ENCODE measurements around the gene PLCZ1. TPM values are rescaled to one million over a fixed set of nuclear protein-coding genes. Genes with fewer than 3 reads are reported as not detected.

The PLCZ1 gene
- total and polyA plus RNA-seq, 5 donors from 2014 or later: not detected

GRCh38 chr12:18646286-18646890 lies 91.4 kb downstream of the PLCZ1 start:
- Histone ChIP-seq H3K4me1 (ENCODE audit: control insufficient read depth, insufficient read depth, low read length, poor library complexity, severe bottlenecking) (no peaks in the 10 kb centered on the region), H3K27ac (ENCODE audit: insufficient read depth, low read length, poor library complexity, severe bottlenecking) (no peak overlapping the region), H3K36me3 (ENCODE audit: control insufficient read depth, insufficient read depth, low read length) (no peaks in the 10 kb centered on the region), H3K9me3 (ENCODE audit: control insufficient read depth in 2 of 2, low read length in 2 of 2) (no peaks in the 10 kb centered on the region), H3K27me3 (ENCODE audit: control insufficient read depth, insufficient read depth, low read length) (no peaks in the 10 kb centered on the region), H3K4me3 (ENCODE audit: low read depth, low read length) (no peak overlapping the region)
- ATAC-seq (ENCODE audit: low read depth in 2 of 2): no peak
- peak overlapping the region in 1 of 3 donors; percentile 57 for H3K27ac Mint-ChIP-seq
- H3K9me3 Mint-ChIP-seq: peaks cover 0 to 10% (median 5%) of the 10 kb centered on the region in 7 donors
- H3K4me3 Mint-ChIP-seq: no peak overlapping the region
- no peaks in the 10 kb centered on the region for H3K4me1 Mint-ChIP-seq
- H3K36me3 Mint-ChIP-seq: no peaks in the 10 kb centered on the region
- no peak for DNase-seq
- H3K27me3 Mint-ChIP-seq: no peaks in the 10 kb centered on the region

DNA sequence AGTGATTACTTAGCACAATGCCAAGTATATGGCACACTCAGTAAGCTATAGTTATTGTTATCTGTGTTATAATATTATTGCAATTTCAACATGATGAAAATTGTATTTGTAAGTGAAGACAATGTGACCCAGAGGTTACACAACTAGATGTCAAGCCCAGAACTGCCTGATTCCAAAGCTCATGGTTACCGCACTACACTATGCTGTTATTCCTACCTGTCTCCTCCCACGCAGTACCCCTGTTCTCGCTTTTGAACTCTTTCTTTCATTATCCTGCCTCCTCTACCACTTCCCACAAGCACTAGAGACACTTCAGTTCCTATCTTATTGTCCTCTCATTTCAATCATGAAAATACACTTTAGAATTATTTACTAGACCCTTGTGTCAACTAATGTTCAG lies 93.2 kb downstream of the PLCZ1 start:
- no peaks in the 10 kb centered on the region for H3K4me1 ChIP-seq (ENCODE audit: control insufficient read depth, insufficient read depth, low read length, poor library complexity, severe bottlenecking)
- no peaks in the 10 kb centered on the region for H3K36me3 ChIP-seq (ENCODE audit: control insufficient read depth, insufficient read depth, low read length)
- Mint-ChIP-seq H3K4me3 (no peak overlapping the region), H3K27me3 (no peaks in the 10 kb centered on the region), H3K27ac (no peak overlapping the region), H3K9me3 (peaks cover 0 to 6% (median 5%) of the 10 kb centered on the region in 7 donors), H3K4me1 (no peaks in the 10 kb centered on the region), H3K36me3 (no peaks in the 10 kb centered on the region)
- H3K27me3 ChIP-seq (ENCODE audit: control insufficient read depth, insufficient read depth, low read length): no peaks in the 10 kb centered on the region
- no peaks in the 10 kb centered on the region for H3K9me3 ChIP-seq (ENCODE audit: control insufficient read depth in 2 of 2, low read length in 2 of 2)
- ATAC-seq (ENCODE audit: low read depth in 2 of 2) (no peak), DNase-seq (no peak)
- H3K27ac ChIP-seq (ENCODE audit: insufficient read depth, low read length, poor library complexity, severe bottlenecking): no peak overlapping the region
- H3K4me3 ChIP-seq (ENCODE audit: low read depth, low read length): no peak overlapping the region

- Histone ChIP-seq H3K4me1 (ENCODE audit: control insufficient read depth, insufficient read depth, low read length, poor library complexity, severe bottlenecking) (no peaks in the 10 kb centered on the region), H3K27ac (ENCODE audit: insufficient read depth, low read length, poor library complexity, severe bottlenecking) (no peak overlapping the region), H3K9me3 (ENCODE audit: control insufficient read depth in 2 of 2, low read length in 2 of 2) (no peaks in the 10 kb centered on the region), H3K36me3 (ENCODE audit: control insufficient read depth, insufficient read depth, low read length) (no peaks in the 10 kb centered on the region), H3K27me3 (ENCODE audit: control insufficient read depth, insufficient read depth, low read length) (no peaks in the 10 kb centered on the region), H3K4me3 (ENCODE audit: low read depth, low read length) (no peak overlapping the region)
- Mint-ChIP-seq H3K4me3 (no peak overlapping the region), H3K27me3 (no peaks in the 10 kb centered on the region), H3K9me3 (peaks cover 2 to 6% (median 4%) of the 10 kb centered on the region in 7 donors), H3K36me3 (no peaks in the 10 kb centered on the region), H3K4me1 (no peaks in the 10 kb centered on the region), H3K27ac (no peak overlapping the region)
- ATAC-seq (ENCODE audit: low read depth in 2 of 2) (no peak), DNase-seq (no peak)
Measured at GRCh38 chr12:18643681-18644080, 94.1 kb downstream of the PLCZ1 start.

DNA sequence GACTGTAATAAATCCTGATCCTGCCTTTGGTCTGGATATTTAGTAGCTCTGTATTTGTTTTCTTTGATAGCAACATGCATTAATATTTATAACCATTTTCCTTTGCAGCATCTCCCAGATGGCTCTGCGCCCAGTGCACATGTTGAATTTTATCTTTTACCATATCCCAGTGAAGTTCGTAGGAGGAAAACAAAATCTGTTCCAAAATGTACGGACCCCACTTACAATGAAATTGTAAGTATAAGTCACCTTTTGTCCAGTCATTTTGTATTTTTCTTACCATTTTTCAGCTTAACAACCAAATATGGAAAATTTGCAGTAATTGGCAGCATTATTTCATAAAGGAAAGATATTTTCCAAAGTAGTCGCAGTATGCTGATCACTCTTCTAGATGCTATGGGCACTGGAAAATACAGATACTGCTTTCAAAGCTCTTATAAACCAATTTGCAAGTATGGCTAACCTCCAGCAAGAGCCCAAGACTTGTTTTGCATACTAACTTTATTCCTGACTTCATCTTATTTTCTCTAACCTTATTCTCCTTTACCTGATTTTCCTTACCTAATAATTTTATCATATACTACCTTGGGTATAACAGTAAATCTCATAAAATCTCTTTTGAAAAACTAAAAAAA lies 97.4 kb downstream of the PLCZ1 start:
- H3K36me3 ChIP-seq (ENCODE audit: control insufficient read depth, insufficient read depth, low read length): no peaks in the 10 kb centered on the region
- H3K36me3 Mint-ChIP-seq: no peaks in the 10 kb centered on the region
- no peaks in the 10 kb centered on the region for H3K4me1 Mint-ChIP-seq
- H3K27ac ChIP-seq (ENCODE audit: insufficient read depth, low read length, poor library complexity, severe bottlenecking): no peak overlapping the region
- H3K27me3 Mint-ChIP-seq: no peaks in the 10 kb centered on the region
- H3K4me3 Mint-ChIP-seq: no peak overlapping the region
- no peak overlapping the region for H3K27ac Mint-ChIP-seq
- no peaks in the 10 kb centered on the region for H3K27me3 ChIP-seq (ENCODE audit: control insufficient read depth, insufficient read depth, low read length)
- no peaks in the 10 kb centered on the region for H3K9me3 ChIP-seq (ENCODE audit: control insufficient read depth in 2 of 2, low read length in 2 of 2)
- no peaks in the 10 kb centered on the region for H3K4me1 ChIP-seq (ENCODE audit: control insufficient read depth, insufficient read depth, low read length, poor library complexity, severe bottlenecking)
- no peak for DNase-seq
- H3K4me3 ChIP-seq (ENCODE audit: low read depth, low read length): no peak overlapping the region
- no peak for ATAC-seq (ENCODE audit: low read depth in 2 of 2)
- peaks cover 2 to 11% (median 6%) of the 10 kb centered on the region in 7 donors for H3K9me3 Mint-ChIP-seq

GRCh38 chr12:18634382-18634781 lies 103.4 kb downstream of the PLCZ1 start:
- ATAC-seq (ENCODE audit: low read depth in 2 of 2): no peak
- Histone ChIP-seq H3K4me1 (ENCODE audit: control insufficient read depth, insufficient read depth, low read length, poor library complexity, severe bottlenecking) (no peaks in the 10 kb centered on the region), H3K9me3 (ENCODE audit: control insufficient read depth in 2 of 2, low read length in 2 of 2) (peaks cover 0 to 2% of the 10 kb centered on the region in 2 experiments), H3K27me3 (ENCODE audit: control insufficient read depth, insufficient read depth, low read length) (no peaks in the 10 kb centered on the region), H3K4me3 (ENCODE audit: low read depth, low read length) (no peak overlapping the region), H3K27ac (ENCODE audit: insufficient read depth, low read length, poor library complexity, severe bottlenecking) (no peak overlapping the region), H3K36me3 (ENCODE audit: control insufficient read depth, insufficient read depth, low read length) (no peaks in the 10 kb centered on the region)
- Mint-ChIP-seq H3K36me3 (no peaks in the 10 kb centered on the region), H3K4me1 (no peaks in the 10 kb centered on the region), H3K27ac (no peak overlapping the region), H3K4me3 (no peak overlapping the region), H3K27me3 (no peaks in the 10 kb centered on the region), H3K9me3 (peaks cover 0 to 30% (median 7%) of the 10 kb centered on the region in 7 donors)
- DNase-seq: no peak

Other genes starting within 250 kb of the PLCZ1 start
- gene CAPZA3, start 107 bp upstream of the PLCZ1 start, total RNA-seq: not detected
- gene CAPZA3, start 107 bp upstream of the PLCZ1 start, polyA plus RNA-seq: not detected

Data from CD4-positive, CD25-positive, alpha-beta regulatory T cell (primary cell).